RPMI8226 (cell line): ENCODE measurements around the gene SCN8A.

Experiments
- DNase-seq: peaks from one replicate; pipeline ENCODE4 v3.0.0-alpha.2; 2015

SCN8A gene

GRCh38 chr12:51675071-51675803 lies 84.2 kb downstream of the SCN8A start:
- peak; percentile 92 for DNase-seq

- no peak for DNase-seq
Measured at GRCh38 chr12:51676875-51677274, 85.8 kb downstream of the SCN8A start.

- DNase-seq = no peak
Measured at GRCh38 chr12:51677284-51677968, 86.4 kb downstream of the SCN8A start.

- peak; percentile 62 for DNase-seq
Measured at GRCh38 chr12:51678086-51678724, 87.2 kb downstream of the SCN8A start.

GRCh38 chr12:51682981-51683380 lies 91.9 kb downstream of the SCN8A start:
- DNase-seq = no peak

- peak; percentile 12 for DNase-seq
Measured at GRCh38 chr12:51683763-51684357, 92.8 kb downstream of the SCN8A start.

- no peak for DNase-seq
Measured at GRCh38 chr12:51686727-51687126, 95.7 kb downstream of the SCN8A start.

GRCh38 chr12:51687177-51687576 lies 96.1 kb downstream of the SCN8A start:
- no peak for DNase-seq

GRCh38 chr12:51687614-51688013 lies 96.6 kb downstream of the SCN8A start:
- DNase-seq = no peak

GRCh38 chr12:51689983-51690382 lies 99.0 kb downstream of the SCN8A start:
- DNase-seq = no peak

- DNase-seq = peak; percentile 9
Measured at GRCh38 chr12:51692016-51692415, 101.0 kb downstream of the SCN8A start.

GRCh38 chr12:51693569-51693968 lies 102.5 kb downstream of the SCN8A start:
- DNase-seq = no peak

GRCh38 chr12:51694146-51694545 lies 103.1 kb downstream of the SCN8A start:
- no peak for DNase-seq

- DNase-seq = no peak
Measured at GRCh38 chr12:51695241-51696010, 104.4 kb downstream of the SCN8A start.

GRCh38 chr12:51699219-51699618 lies 108.2 kb downstream of the SCN8A start:
- no peak for DNase-seq

GRCh38 chr12:51700887-51701286 lies 109.9 kb downstream of the SCN8A start:
- no peak for DNase-seq

- DNase-seq = no peak
Measured at GRCh38 chr12:51702587-51702986, 111.6 kb downstream of the SCN8A start.

GRCh38 chr12:51705450-51705849 lies 114.4 kb downstream of the SCN8A start:
- no peak for DNase-seq

- DNase-seq = no peak
Measured at GRCh38 chr12:51706206-51706605, 115.2 kb downstream of the SCN8A start.

GRCh38 chr12:51714666-51715065 lies 123.6 kb downstream of the SCN8A start:
- no peak for DNase-seq

- DNase-seq = no peak
Measured at GRCh38 chr12:51717326-51717925, 126.4 kb downstream of the SCN8A start.

- peak; percentile 42 for DNase-seq
Measured at GRCh38 chr12:51721282-51721940, 130.4 kb downstream of the SCN8A start.
